Ishikawa (cell line): ENCODE measurements around the gene FAM120A.

Experiments used
- CEBPB ChIP-seq: IDR thresholded peaks from 2 replicates; pipeline ENCODE4 v1.6.1; 2012
- CREB1 ChIP-seq: IDR thresholded peaks from 2 replicates; pipeline ENCODE4 v1.6.1; 2012; ENCODE audit warnings: low read depth
- EGR1 ChIP-seq: IDR thresholded peaks from 2 replicates; pipeline ENCODE4 v1.6.1; 2012
- EP300 ChIP-seq: IDR thresholded peaks from 2 replicates; pipeline ENCODE4 v1.6.1; 2012; ENCODE audit warnings: borderline replicate concordance
- FOXM1 ChIP-seq: IDR thresholded peaks from 2 replicates; pipeline ENCODE4 v1.6.1; 2012; ENCODE audit warnings: low read depth, borderline replicate concordance
- NFIC ChIP-seq: IDR thresholded peaks from 2 replicates; pipeline ENCODE4 v1.6.1; 2012
- RAD21 ChIP-seq: IDR thresholded peaks from 2 replicates; pipeline ENCODE4 v1.6.1; 2012; ENCODE audit warnings: low read depth
- TAF1 ChIP-seq: IDR thresholded peaks from 2 replicates; pipeline ENCODE4 v1.6.1; 2012; ENCODE audit warnings: low read depth, mild to moderate bottlenecking
- TCF12 ChIP-seq: IDR thresholded peaks from 2 replicates; pipeline ENCODE4 v1.6.1; 2012; ENCODE audit warnings: low read depth
- TEAD4 ChIP-seq: IDR thresholded peaks from 2 replicates; pipeline ENCODE4 v1.6.1; 2012
- YY1 ChIP-seq: IDR thresholded peaks from 2 replicates; pipeline ENCODE4 v1.6.1; 2012; ENCODE audit warnings: low read depth
- ZBTB7A ChIP-seq: IDR thresholded peaks from 2 replicates; pipeline ENCODE4 v1.6.1; 2012; ENCODE audit warnings: low read depth
- TF ChIP-seq, protein P1 (sequence below): IDR thresholded peaks from 2 replicates; pipeline ENCODE4 v1.6.1; 2012
- TF ChIP-seq, protein P2 (sequence below): IDR thresholded peaks from 2 replicates; pipeline ENCODE4 v1.6.1; 2012; ENCODE audit warnings: low read depth, mild to moderate bottlenecking
- TF ChIP-seq, protein P3 (sequence below): IDR thresholded peaks from 2 replicates; pipeline ENCODE4 v1.6.1; 2012

The FAM120A gene

DNA sequence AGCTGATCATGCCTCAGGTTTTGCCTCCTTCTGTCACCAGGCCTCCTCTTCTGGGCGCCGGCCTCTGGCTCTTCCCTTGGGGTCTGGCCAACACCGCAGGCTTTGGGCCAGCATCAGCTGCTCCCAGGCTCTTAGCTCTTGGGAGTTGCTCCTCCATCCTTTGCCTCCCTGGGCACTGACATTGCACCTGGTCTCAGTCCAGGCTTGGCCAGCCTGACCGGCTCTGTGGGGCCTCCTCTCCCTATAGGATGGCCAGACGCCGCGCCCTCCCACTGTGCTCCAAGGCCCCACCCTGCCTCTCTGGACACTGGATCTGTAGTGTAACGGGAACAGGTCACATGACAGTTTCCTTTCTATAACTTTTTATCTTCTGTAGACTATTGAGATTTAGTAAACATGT, 59.7 kb downstream of the FAM120A start:
- 0 out of 2 replicates have a peak, but pooled peaks have one; percentile 7 for TF ChIP-seq NFIC

DNA sequence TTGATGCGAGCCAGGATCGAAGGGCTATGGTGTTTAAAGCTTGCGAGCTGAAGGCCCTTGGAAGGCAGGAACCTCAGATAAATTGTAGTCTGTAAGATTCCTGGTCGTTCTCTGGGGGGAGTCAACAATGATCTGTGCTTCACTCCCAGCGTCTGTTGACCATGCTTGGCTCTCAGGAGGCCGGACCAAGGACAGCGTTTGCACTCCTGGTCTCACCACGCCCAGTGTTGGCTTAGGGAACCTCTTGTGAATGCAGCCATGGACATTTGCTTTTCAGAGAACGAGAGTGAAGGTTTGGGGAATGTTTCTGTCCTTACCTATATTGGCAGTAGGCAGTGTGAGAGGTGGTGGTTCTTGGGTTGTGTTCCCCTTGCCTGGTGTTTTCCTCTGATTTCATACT, 62.1 kb downstream of the FAM120A start:
- TF ChIP-seq EGR1: no peak
- no peak for TF ChIP-seq CEBPB
- no peak for TF ChIP-seq CREB1
- no peak for TF ChIP-seq ZBTB7A
- TF ChIP-seq FOXM1: no peak
- no peak for TF ChIP-seq TEAD4
- TF ChIP-seq, protein P1, sequence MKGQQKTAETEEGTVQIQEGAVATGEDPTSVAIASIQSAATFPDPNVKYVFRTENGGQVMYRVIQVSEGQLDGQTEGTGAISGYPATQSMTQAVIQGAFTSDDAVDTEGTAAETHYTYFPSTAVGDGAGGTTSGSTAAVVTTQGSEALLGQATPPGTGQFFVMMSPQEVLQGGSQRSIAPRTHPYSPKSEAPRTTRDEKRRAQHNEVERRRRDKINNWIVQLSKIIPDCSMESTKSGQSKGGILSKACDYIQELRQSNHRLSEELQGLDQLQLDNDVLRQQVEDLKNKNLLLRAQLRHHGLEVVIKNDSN: no peak
- TF ChIP-seq NFIC: no peak
- no peak for TF ChIP-seq YY1
- TF ChIP-seq, protein P2, sequence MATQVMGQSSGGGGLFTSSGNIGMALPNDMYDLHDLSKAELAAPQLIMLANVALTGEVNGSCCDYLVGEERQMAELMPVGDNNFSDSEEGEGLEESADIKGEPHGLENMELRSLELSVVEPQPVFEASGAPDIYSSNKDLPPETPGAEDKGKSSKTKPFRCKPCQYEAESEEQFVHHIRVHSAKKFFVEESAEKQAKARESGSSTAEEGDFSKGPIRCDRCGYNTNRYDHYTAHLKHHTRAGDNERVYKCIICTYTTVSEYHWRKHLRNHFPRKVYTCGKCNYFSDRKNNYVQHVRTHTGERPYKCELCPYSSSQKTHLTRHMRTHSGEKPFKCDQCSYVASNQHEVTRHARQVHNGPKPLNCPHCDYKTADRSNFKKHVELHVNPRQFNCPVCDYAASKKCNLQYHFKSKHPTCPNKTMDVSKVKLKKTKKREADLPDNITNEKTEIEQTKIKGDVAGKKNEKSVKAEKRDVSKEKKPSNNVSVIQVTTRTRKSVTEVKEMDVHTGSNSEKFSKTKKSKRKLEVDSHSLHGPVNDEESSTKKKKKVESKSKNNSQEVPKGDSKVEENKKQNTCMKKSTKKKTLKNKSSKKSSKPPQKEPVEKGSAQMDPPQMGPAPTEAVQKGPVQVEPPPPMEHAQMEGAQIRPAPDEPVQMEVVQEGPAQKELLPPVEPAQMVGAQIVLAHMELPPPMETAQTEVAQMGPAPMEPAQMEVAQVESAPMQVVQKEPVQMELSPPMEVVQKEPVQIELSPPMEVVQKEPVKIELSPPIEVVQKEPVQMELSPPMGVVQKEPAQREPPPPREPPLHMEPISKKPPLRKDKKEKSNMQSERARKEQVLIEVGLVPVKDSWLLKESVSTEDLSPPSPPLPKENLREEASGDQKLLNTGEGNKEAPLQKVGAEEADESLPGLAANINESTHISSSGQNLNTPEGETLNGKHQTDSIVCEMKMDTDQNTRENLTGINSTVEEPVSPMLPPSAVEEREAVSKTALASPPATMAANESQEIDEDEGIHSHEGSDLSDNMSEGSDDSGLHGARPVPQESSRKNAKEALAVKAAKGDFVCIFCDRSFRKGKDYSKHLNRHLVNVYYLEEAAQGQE: no peak
- TF ChIP-seq RAD21: no peak
- no peak for TF ChIP-seq EP300
- TF ChIP-seq TAF1: no peak
- no peak for TF ChIP-seq TCF12

DNA sequence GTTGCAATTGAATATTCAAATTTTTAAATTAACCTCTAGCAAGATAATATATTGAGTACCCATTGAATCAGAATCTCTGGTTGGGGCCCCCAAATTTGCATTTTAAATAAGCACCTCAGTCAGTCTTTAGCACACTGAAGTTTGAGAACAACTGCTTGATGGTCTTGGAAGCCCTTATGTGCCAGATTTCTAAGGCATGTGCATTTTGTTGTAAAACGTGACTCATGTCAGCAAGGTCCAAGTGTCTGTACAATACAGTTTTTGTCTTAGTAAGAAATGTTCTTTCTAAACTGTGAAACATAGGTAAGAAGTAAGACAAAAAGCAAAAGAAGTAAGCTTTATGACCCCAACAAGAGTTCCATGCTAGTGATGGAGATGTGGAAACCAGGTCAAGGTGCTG, 65.8 kb downstream of the FAM120A start:
- TF ChIP-seq CEBPB (no peak), TAF1 (no peak), NFIC (no peak), FOXM1 (no peak), TEAD4 (no peak), TCF12 (no peak), YY1 (no peak), EP300 (no peak)
- TF ChIP-seq, protein P1: no peak
- TF ChIP-seq, protein P2: no peak

DNA sequence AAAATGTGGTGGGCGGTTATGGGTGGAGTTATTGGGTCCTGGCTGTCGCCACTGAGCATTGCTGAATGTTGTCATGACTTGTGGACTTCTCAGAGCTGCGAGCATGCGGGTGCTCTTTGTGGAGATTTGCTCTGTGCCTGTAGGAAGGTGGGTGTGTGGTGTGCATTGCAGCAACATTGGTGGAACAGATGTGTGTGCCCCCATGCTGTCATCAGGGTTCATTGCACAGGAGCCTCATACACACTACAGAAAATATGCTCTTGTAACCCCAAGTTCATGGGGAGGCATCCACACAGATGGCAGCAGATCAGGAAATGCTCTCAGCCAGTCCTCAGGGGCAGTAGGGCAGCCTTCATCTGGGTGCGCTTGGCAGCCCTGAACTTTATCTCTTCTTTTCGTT, 69.0 kb downstream of the FAM120A start:
- TF ChIP-seq TEAD4 (no peak), CEBPB (no peak), EP300 (no peak)

DNA sequence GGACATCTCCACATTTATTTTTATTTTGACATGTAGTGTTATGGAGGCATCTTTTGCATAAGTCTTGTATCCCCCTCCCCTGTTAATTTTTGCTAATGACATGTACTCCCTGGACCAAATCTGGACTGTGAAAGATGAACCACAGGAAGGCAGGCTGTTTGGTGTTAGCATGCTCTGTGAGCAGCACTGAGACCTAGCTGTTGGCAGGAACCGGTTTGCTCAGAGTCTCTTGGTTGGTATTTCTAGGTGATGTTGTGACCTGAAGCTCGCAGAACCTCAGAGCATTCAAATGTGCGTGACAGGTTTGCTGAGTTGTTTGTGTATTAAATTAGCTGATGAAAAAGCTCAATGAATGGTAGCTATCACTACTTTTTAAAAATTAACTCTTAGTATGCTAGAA, 71.3 kb downstream of the FAM120A start:
- TF ChIP-seq NFIC (no peak), TEAD4 (no peak), EP300 (no peak), YY1 (no peak), EGR1 (no peak)
- TF ChIP-seq, protein P3, sequence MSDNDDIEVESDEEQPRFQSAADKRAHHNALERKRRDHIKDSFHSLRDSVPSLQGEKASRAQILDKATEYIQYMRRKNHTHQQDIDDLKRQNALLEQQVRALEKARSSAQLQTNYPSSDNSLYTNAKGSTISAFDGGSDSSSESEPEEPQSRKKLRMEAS: no peak

DNA sequence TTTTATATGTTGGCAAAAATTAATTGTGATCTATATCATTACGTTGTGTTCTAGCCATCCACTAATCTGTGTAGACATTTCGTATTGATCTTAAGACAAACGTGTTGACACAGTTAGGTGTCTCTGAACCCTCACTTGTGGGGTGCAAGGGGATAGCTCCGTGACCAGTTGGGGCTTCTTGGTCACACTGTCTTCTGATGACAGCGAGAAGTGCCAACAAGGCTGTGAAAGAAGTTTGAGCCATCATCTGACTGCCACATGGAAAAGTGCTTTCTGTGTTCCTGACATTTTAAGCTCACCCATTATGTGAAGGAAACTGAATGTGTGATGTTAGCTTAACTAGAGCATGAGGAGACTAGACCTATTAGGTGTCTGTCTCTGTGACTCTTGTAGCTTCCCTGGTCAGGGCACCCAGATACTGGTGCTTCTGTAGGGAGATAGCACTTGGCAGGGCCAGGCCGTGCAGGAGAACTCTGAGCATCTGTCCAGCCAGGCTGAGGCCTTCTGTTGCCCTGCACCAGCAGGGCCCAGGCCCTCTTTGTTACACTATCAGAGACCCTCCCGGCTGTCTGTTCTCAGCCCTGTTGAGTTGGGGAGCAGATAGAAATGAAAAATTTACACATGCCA, 72.1 kb downstream of the FAM120A start:
- TF ChIP-seq YY1 (no peak), ZBTB7A (no peak), NFIC (no peak), RAD21 (no peak), TCF12 (no peak), TAF1 (no peak), TEAD4 (no peak), EGR1 (no peak), CEBPB (no peak), CREB1 (no peak)
- TF ChIP-seq, protein P3: no peak
- TF ChIP-seq, protein P2: no peak
